ENCODE data around the gene FBLIM1.
"Not testable (repeated sequence)": the region's sequence is repeated elsewhere in the genome, so short reads cannot be mapped to it uniquely, and the experiment has no call there.

Gene FBLIM1

GRCh38 chr1:15825800-15826199 is 67.2 kb downstream of the FBLIM1 start:
- DNase-seq = no peak

DNA sequence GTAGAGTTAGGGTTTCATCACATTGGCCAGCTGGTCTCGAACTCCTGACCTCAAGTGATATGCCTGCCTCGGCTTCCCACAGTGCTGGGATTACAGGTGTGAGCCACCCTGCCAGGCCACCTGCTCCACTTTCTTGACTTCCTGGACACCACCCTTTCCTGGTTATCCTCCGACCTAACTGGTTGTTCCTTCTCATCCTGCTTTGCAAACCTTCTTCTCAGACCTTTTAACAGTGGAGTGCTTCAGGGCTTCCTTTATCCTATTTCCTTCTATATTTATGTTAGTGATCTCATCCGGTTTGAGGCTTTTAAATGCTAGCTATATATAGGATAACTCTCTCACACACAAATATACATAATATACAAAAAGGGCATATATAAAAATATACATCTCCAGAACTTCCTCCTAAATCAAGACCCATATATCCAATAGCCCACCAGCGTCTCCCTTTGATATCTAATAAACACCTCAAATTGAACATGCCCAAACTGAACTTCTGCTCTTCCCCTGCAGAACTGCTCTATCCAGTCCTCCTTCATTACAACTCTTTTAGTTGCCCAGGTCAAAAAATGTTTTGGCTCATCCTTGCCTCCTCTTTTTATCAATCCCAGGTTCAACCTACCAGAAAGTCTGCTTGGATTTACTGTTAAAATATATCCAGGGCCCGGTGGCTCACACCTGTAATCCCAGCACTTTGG is 68.4 kb downstream of the FBLIM1 start:
- DNase-seq = no peak

- DNase-seq = not testable (repeated sequence)
Observed at GRCh38 chr1:15827567-15827966, 69.0 kb downstream of the FBLIM1 start.

DNA sequence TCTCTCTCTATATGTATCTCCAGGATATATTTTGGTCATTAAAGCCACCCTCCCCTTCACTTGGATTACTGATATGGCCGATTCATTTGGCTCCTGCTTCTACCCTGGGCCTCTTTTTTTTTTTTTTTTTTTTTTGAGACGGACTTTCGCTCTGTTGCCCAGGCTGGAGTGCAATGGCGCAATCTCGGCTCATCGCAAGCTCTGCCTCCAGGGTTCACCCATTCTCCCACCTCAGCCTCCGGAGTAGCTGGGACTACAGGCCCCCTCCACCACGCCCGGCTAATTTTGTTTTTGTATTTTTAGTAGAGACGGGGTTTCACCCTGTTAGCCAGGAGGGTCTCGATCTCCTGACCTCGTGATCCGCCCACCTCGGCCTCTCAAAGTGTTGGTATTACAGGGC is 70.3 kb downstream of the FBLIM1 start:
- DNase-seq = not testable (repeated sequence)

DNA sequence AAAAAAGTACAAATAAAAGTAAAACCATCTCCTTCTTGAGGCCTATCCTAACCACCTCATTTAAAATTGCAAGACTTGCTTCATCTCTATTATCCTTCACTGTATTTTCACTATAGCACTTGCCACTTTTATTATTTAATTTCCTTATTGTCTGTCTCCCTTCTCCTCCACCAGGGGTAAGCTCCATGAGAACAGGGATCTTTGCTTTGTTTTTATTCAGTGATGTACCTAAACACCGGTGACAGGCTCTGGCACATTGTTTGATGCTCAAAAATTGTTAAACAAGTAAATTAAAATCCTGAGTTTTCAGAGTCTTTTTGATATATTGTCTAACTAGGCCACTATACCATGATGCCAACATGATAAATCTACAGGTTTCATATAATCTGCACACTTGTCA is 71.7 kb downstream of the FBLIM1 start:
- DNase-seq = no peak

GRCh38 chr1:15833069-15833679 is 74.6 kb downstream of the FBLIM1 start:
- peak; percentile 83 for DNase-seq

DNA sequence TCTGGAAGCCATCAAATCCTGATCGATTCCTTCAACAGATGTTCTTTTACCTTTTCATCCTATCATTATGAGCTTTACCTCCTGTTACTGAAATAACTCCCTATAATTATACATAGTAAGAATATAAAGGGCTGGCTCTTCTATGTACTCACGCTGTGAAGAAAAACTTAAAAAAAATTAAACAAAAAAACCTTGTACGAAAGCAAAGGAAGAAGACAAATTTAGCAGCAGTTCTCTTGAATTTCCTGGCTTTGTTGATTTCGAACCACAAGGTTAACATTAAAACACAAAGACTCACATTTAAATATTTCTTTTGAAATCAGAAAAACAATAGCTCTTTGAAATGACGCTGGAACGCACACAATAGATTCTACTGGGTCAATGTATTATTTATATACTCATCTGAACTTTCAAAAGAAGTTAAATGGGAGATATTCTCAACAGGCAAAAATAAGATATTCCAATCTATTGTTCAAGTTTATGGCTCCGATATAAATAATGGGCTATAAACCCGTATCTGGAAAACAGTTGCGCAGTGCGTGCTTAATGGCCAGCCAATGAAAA is 75.3 kb downstream of the FBLIM1 start:
- no peak for DNase-seq

DNA sequence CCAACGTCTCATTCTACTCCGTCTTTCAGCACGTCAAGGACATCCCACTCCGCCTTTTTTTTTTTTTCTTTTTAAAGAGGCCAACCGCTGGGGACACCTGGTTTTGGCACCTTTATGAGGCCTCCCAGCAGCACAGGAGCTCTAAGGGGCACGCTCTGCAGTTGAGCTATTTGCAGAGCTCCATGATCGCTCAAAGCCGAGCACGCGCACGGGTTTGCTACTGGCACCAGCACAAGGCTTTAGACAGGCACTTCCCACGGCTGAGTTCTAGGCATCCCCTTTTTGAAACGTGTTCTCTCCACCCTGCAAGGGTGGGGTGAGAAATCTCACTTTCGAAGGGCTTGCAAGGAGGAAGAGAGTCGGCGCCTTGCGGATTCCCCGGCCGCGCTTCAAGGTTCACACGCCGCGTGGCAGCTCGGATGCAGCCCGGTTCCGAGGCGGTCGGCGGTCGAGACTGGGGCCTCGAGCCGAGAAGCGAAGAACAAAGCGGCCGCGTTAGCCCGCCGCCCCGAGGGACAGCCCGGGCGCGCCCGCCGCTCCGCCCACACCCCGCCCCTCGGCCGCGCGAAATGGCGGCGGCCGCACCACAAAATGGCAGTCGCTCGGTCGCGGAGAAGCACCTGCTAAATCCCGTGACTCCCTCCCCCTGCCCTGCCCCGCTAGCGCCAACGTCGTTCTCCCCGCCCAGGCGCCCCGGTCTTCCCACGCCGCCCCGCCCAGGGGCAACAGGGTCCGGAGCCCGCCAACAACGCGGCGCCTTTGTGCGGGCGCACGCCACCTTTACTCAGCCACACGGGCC is 76.0 kb downstream of the FBLIM1 start:
- peak; percentile 97 for DNase-seq

GRCh38 chr1:15835205-15835740 is 76.7 kb downstream of the FBLIM1 start:
- DNase-seq = no peak

GRCh38 chr1:15835741-15836510 is 77.3 kb downstream of the FBLIM1 start:
- peak; percentile 98 for DNase-seq

Measured in NCI-H2171 treated with DMSO at 0.1 percent for 48 hours (cell line).